ENCODE data around the gene ZNF318. TPM values are rescaled to one million over a fixed set of nuclear protein-coding genes. Genes with fewer than 3 reads are reported as not detected.

The ZNF318 gene
- total RNA-seq, 4 donors from 2014 or later: 5.6 to 13.5 (median 8.1) TPM

- H3K36me3 ChIP-seq: no peaks in the 10 kb centered on the region
- no peaks in the 10 kb centered on the region for H3K4me1 ChIP-seq
- no peak overlapping the region for H3K27ac ChIP-seq
- WGBS, 2 donors: 80 to 85% methylated on average over 6 of the region's 6 CpGs
- H3K27me3 ChIP-seq: peaks cover 0 to 9% (median 0%) of the 10 kb centered on the region in 4 donors
- intact Hi-C loops (cut with DNase I): no loop called here
- no peak for TF ChIP-seq CTCF (IDR thresholded peaks at IDR 0.05)
- no peak for TF ChIP-seq POLR2A (IDR thresholded peaks at IDR 0.05)
- no peak for DNase-seq
- H3K4me3 ChIP-seq: no peak overlapping the region
- H3K9me3 ChIP-seq: no peaks in the 10 kb centered on the region
Observed at GRCh38 chr6:43292341-43292740, 77.1 kb downstream of the ZNF318 start.

DNA sequence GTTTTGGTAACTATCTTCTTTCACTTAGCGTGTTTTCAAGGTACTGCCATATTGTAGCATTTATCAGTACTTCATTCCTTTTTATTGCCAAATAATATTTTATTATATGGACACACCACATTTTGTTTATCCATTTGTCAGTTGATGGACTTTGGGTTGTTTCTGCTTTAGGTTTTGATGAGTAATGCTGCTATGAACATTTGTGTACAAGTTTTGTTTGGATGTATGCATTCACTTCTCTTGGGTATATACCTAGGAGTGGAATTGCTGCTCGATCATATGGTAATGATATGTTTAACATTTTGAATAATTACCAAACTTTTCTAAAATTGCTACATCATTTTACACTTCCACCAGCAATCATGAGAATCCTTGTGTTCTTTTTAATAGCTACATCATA is 77.7 kb downstream of the ZNF318 start:
- Histone ChIP-seq H3K27ac (no peak overlapping the region), H3K4me3 (no peak overlapping the region), H3K9me3 (no peaks in the 10 kb centered on the region), H3K4me1 (no peaks in the 10 kb centered on the region), H3K36me3 (no peaks in the 10 kb centered on the region), H3K27me3 (peaks cover 0 to 7% (median 0%) of the 10 kb centered on the region in 4 donors)
- intact Hi-C loops (cut with DNase I): no loop called here
- TF ChIP-seq CTCF (IDR thresholded peaks at IDR 0.05) (no peak), POLR2A (IDR thresholded peaks at IDR 0.05) (no peak)
- WGBS, 2 donors: 84 to 96% methylated on average over 2 of the region's 2 CpGs
- no peak for DNase-seq

DNA sequence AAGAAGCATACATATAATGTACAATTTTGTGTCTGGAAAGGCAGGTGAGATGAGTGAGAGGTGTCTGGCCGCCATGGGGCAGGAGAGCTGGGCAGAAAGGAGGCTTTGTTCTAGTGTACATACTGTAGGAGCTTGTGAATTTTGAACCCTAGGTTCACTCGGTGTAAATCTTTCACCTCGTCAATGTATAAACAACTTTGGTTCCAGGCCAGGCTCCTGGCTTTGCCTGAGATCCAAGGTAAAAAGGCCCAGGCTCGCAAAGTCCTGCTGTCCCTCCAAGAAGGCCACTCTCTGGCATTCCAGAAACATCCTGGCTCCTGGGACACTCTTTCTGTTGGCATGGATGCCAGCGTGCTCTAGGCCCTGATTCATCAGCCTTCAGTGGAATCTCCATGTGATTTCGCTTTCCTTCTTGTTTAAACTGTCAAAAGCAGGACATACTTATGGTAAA is 78.5 kb downstream of the ZNF318 start:
- H3K4me3 ChIP-seq: no peak overlapping the region
- no peaks in the 10 kb centered on the region for H3K4me1 ChIP-seq
- peaks cover 0 to 12% (median 0%) of the 10 kb centered on the region in 4 donors for H3K27me3 ChIP-seq
- no peak for TF ChIP-seq POLR2A (IDR thresholded peaks at IDR 0.05)
- no peaks in the 10 kb centered on the region for H3K36me3 ChIP-seq
- 66 to 70% methylated on average over 6 of the region's 6 CpGs for WGBS, 2 donors
- intact Hi-C loops (cut with DNase I): no loop called here
- H3K9me3 ChIP-seq: no peaks in the 10 kb centered on the region
- no peak for DNase-seq
- no peak overlapping the region for H3K27ac ChIP-seq

DNA sequence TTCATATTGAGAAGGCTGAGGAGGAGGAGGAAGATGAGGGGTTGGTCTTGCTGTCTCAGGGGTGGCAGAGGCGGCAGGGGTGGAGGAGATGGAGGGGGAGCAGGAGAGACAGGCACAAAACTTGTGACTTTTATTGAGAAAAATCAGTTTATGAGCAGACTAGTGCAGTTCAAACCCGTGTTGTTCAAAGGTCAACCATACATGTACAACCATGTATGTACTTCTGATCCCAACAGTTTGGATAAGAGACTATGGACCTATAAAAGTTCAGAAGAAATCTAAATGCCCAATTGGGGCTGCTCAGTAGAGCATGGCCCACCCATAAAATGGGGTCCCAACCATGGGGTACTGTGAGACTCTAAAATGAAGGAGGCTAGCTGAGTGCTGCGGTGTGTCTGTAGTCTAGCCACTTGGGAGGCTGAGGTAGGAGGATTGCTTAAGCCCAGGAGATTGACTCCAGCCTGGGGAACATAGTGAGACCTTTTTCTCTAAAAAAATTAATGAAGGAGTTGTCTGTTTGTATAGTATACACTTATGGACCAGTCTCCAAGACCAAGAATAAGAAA is 79.0 kb downstream of the ZNF318 start:
- no peak for TF ChIP-seq CTCF (IDR thresholded peaks at IDR 0.05)
- no peak for TF ChIP-seq POLR2A (IDR thresholded peaks at IDR 0.05)
- DNase-seq: no peak
- H3K27ac ChIP-seq: no peak overlapping the region
- no peaks in the 10 kb centered on the region for H3K36me3 ChIP-seq
- no peak overlapping the region for H3K4me3 ChIP-seq
- peaks cover 0 to 17% (median 0%) of the 10 kb centered on the region in 4 donors for H3K27me3 ChIP-seq
- H3K9me3 ChIP-seq: no peaks in the 10 kb centered on the region
- WGBS, 2 donors: 64 to 82% methylated on average over 3 of the region's 3 CpGs
- intact Hi-C loops (cut with DNase I): no loop called here
- H3K4me1 ChIP-seq: peaks cover 0 to 4% (median 0%) of the 10 kb centered on the region in 3 donors

DNA sequence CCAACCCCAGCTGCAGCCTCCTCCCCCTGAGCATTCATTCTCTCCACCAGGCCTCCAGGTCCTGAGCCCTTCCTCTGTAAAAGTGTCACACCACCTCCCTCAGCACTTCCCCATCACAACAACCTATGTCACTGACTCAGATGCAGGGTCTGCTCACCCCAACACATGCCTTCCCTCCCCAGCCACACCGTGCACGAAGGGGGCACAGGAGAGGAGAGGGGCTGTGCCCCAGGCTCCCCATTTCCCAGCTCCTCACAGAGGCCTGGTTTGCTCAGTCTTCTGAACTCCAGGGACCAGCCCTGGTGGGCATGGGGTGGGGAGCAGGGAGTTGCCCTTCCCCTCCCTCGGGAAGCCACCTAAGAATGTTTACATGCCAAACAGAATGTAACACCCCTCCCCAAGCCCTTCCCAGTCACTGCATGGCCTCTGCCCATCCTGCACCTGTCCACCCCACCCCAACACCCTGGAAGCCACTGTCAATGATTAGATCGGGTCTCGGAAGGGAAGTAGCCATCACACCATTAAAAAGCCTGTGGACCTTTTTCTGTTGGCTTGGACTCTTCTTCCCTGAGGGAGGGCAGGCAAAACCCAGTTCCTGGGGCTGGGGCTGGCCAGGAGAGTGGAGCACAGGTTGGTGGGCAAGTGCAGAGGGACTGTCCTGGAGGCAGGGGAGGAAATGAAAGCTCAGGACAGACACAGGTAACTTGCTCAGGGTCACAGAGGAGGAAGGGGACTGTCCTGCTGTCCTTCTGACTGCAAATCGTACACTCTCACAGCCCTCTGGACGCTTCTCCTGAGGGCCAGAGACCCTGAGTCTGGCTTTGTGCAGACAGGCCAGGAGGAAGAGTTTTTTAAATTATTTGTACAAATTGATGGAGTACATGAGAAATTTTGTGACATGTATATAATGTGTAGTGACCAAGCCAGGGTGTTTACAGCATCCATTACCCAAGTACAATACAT is 81.4 kb downstream of the ZNF318 start:
- Histone ChIP-seq H3K4me1 (peaks cover 4 to 24% (median 13%) of the 10 kb centered on the region in 3 donors), H3K4me3 (no peak overlapping the region), H3K9me3 (no peaks in the 10 kb centered on the region), H3K27me3 (peaks cover 0 to 42% (median 0%) of the 10 kb centered on the region in 4 donors), H3K36me3 (no peaks in the 10 kb centered on the region), H3K27ac (no peak overlapping the region)
- intact Hi-C loops (cut with DNase I): no loop called here
- 80 to 86% methylated on average over 4 to 7 of the region's 7 CpGs for WGBS, 2 donors
- TF ChIP-seq POLR2A (IDR thresholded peaks at IDR 0.05) (no peak), CTCF (IDR thresholded peaks at IDR 0.05) (no peak)
- no peak for DNase-seq
